Measurements from ENCODE around the gene OR1S2.
"Not testable (repeated sequence)": the region's sequence is repeated elsewhere in the genome, so short reads cannot be mapped to it uniquely, and the experiment has no call there.

Gene OR1S2

GRCh38 chr11:58204042-58204441 lies at the start of gene OR1S2:
Gene OR1S2 (minus strand): TSS chr11:58204142. CDS start chr11:58204142, 0 bp downstream.
- no peak for DNase-seq (ENCODE audit: low spot score)

GRCh38 chr11:58243954-58244353 lies 40.0 kb upstream of the OR1S2 start:
- no peak for DNase-seq (ENCODE audit: low spot score)

- no peak for DNase-seq (ENCODE audit: low spot score)
These were observed 24.1 kb upstream of the OR1S2 start for GRCh38 chr11:58227956-58228615.

GRCh38 chr11:58222721-58223120 lies 18.8 kb upstream of the OR1S2 start:
- no peak for DNase-seq (ENCODE audit: low spot score)

GRCh38 chr11:58216476-58216875 lies 12.5 kb upstream of the OR1S2 start:
- DNase-seq (ENCODE audit: low spot score) = no peak

GRCh38 chr11:58212420-58212819 lies 8.5 kb upstream of the OR1S2 start, which contains the start of gene OR1S1:
Gene OR1S1 (plus strand): TSS chr11:58212720.
- DNase-seq (ENCODE audit: low spot score) = not testable (repeated sequence)

- DNase-seq (ENCODE audit: low spot score) = no peak
These were observed 4.7 kb downstream of the OR1S2 start for GRCh38 chr11:58199271-58199670.

- DNase-seq (ENCODE audit: low spot score) = no peak
These were observed 8.0 kb downstream of the OR1S2 start for GRCh38 chr11:58195939-58196338.

GRCh38 chr11:58193391-58193790 lies 10.6 kb downstream of the OR1S2 start:
- no peak for DNase-seq (ENCODE audit: low spot score)

GRCh38 chr11:58192229-58192628 lies 11.7 kb downstream of the OR1S2 start:
- DNase-seq (ENCODE audit: low spot score) = no peak

- DNase-seq (ENCODE audit: low spot score) = no peak
These were observed 15.2 kb downstream of the OR1S2 start, which contains the start of gene OR9Q2 for GRCh38 chr11:58188770-58189169. Gene OR9Q2 (plus strand): TSS chr11:58189070. CDS start chr11:58190491, 1,421 bp downstream.

- DNase-seq (ENCODE audit: low spot score) = no peak
These were observed 17.0 kb downstream of the OR1S2 start for GRCh38 chr11:58186938-58187337.

- DNase-seq (ENCODE audit: low spot score) = no peak
These were observed 24.3 kb downstream of the OR1S2 start for GRCh38 chr11:58179648-58180047.

- DNase-seq (ENCODE audit: low spot score) = no peak
These were observed 25.5 kb downstream of the OR1S2 start for GRCh38 chr11:58178444-58178843.

- no peak for DNase-seq (ENCODE audit: low spot score)
These were observed 26.4 kb downstream of the OR1S2 start for GRCh38 chr11:58177409-58178054.

- DNase-seq (ENCODE audit: low spot score) = no peak
These were observed 38.3 kb downstream of the OR1S2 start for GRCh38 chr11:58165504-58166106.

GRCh38 chr11:58164990-58165389 lies 39.0 kb downstream of the OR1S2 start:
- DNase-seq (ENCODE audit: low spot score) = no peak

- DNase-seq (ENCODE audit: low spot score) = no peak
These were observed 39.6 kb downstream of the OR1S2 start for GRCh38 chr11:58164389-58164788.
